H1 (cell line): ENCODE data around the gene CAMTA1. TPM values are rescaled to one million over a fixed set of nuclear protein-coding genes. Genes with fewer than 3 reads are reported as not detected.

Source experiments
- CTCF ChIA-PET: fragments of 300-600 bp; sonication (Branson Sonifier 250); formaldehyde crosslinking; loops from one replicate; lab custom pipeline; 2021; ENCODE audit not compliant: partially characterized antibody; lab: Charles Lee
- POLR2A ChIA-PET: fragments of 300-600 bp; sonication (Branson Sonifier 250); formaldehyde crosslinking; loops from one replicate; lab custom pipeline; 2021; ENCODE audit warnings: inconsistent platforms; ENCODE audit not compliant: partially characterized antibody; lab: Charles Lee
- DNase-seq, 2 experiments: peaks; one replicate each; pipeline versions ENCODE4 v3.0.0 to v3.0.0-alpha.2; 2010 to 2022; ENCODE audit warnings: low spot score in 2 of 2, low read depth in 1 of 2, mixed read lengths in 1 of 2
- FAIRE-seq: peaks from 2 replicates; lab custom pipeline; 2011; peaks lifted over from hg19 to GRCh38; lab: Jason Lieb, UNC
- H2AFZ ChIP-seq: 2 replicates; pipeline ENCODE4 v1.8.1; 2012; ENCODE audit warnings: low read length, inconsistent platforms
- H2AK5ac ChIP-seq: 2 replicates; pipeline ENCODE4 v1.6.1; 2013; ENCODE audit warnings: low read depth, low read length
- H2BK120ac ChIP-seq: replicated peaks from 2 replicates; pipeline ENCODE3; 2013; ENCODE audit warnings: low read depth, low read length, inconsistent platforms
- H2BK12ac ChIP-seq: 2 replicates; pipeline ENCODE4 v1.6.1; 2013; ENCODE audit warnings: low read depth, low read length
- H2BK15ac ChIP-seq: 2 replicates; pipeline ENCODE4 v1.6.1; 2013; ENCODE audit warnings: low read length
- H2BK20ac ChIP-seq: 2 replicates; pipeline ENCODE4 v1.6.1; 2013; ENCODE audit warnings: low read length
- H2BK5ac ChIP-seq: 2 replicates; pipeline ENCODE4 v1.6.1; 2013; ENCODE audit warnings: low read depth, low read length
- H3K14ac ChIP-seq: 2 replicates; pipeline ENCODE4 v1.6.1; 2013; ENCODE audit warnings: inconsistent platforms; ENCODE audit not compliant: insufficient read length
- H3K18ac ChIP-seq: 2 replicates; pipeline ENCODE4 v1.6.1; 2013; ENCODE audit warnings: low read length; ENCODE audit errors: extremely low read depth
- H3K23ac ChIP-seq: 2 replicates; pipeline ENCODE4 v1.6.1; 2013; ENCODE audit warnings: inconsistent platforms; ENCODE audit not compliant: insufficient read length
- H3K23me2 ChIP-seq: 2 replicates; pipeline ENCODE4 v1.6.1; 2013; ENCODE audit warnings: low read depth, low read length
- H3K27ac ChIP-seq: 2 replicates; pipeline ENCODE4 v1.6.1; 2011; ENCODE audit warnings: low read depth, low read length, inconsistent platforms
- H3K27me3 ChIP-seq, 4 experiments: replicated peaks in 1 of 4; 1 replicate in 1 of 4; 2 replicates in 3 of 4; pipeline versions ENCODE4 v1.6.1 to v1.8.1; 2011 to 2013; ENCODE audit warnings: low read length in 3 of 4, mild to moderate bottlenecking in 3 of 4, inconsistent platforms in 2 of 4, mixed read lengths in 2 of 4, moderate library complexity in 1 of 4; ENCODE audit not compliant: control insufficient read depth in 3 of 4, insufficient read depth in 3 of 4; ENCODE audit errors: extremely low read depth in 1 of 4
- H3K36me3 ChIP-seq, 4 experiments: 2 replicates each; pipeline versions ENCODE4 v1.6.1 to v1.8.1; 2011 to 2013; ENCODE audit warnings: mild to moderate bottlenecking in 4 of 4, low read length in 3 of 4, moderate library complexity in 2 of 4, control low read depth in 1 of 4, inconsistent platforms in 1 of 4; ENCODE audit not compliant: insufficient read depth in 4 of 4, control insufficient read depth in 2 of 4
- H3K4ac ChIP-seq: replicated peaks from 2 replicates; pipeline ENCODE3; 2013; ENCODE audit warnings: low read length, low read depth, mixed read lengths, inconsistent platforms; ENCODE audit not compliant: insufficient read length
- H3K4me1 ChIP-seq, 4 experiments: replicated peaks in 1 of 4; 1 replicate in 1 of 4; 2 replicates in 3 of 4; pipeline versions ENCODE4 v1.6.1 to v1.8.1; 2011 to 2013; ENCODE audit warnings: low read length in 3 of 4, inconsistent platforms in 2 of 4, mixed read lengths in 1 of 4; ENCODE audit not compliant: insufficient read depth in 4 of 4, control insufficient read depth in 3 of 4
- H3K4me2 ChIP-seq, 2 experiments: 2 replicates each; pipeline versions ENCODE4 v1.6.1 to v1.8.1; 2011 to 2013; ENCODE audit warnings: low read depth in 2 of 2, low read length in 2 of 2, control low read depth in 1 of 2, inconsistent platforms in 1 of 2, mild to moderate bottlenecking in 1 of 2; ENCODE audit not compliant: insufficient read depth in 1 of 2
- H3K4me3 ChIP-seq, 4 experiments: fragments of 200-600, 300-600 bp in 1 of 4; sonication (generic), shearing (Covaris generic), sonication (Bioruptor Twin) in 1 of 4; 2 replicates each; pipeline versions ENCODE4 v1.5.1 to v1.8.1; 2011 to 2016; ENCODE audit warnings: low read length in 4 of 4, low read depth in 3 of 4, control low read depth in 2 of 4, inconsistent platforms in 2 of 4, mild to moderate bottlenecking in 2 of 4, mixed read lengths in 1 of 4, moderate library complexity in 1 of 4; ENCODE audit not compliant: insufficient read depth in 2 of 4; ENCODE audit errors: extremely low read depth in 1 of 4
- H3K56ac ChIP-seq: replicated peaks from 2 replicates; pipeline ENCODE3; 2013; ENCODE audit warnings: low read depth, mild to moderate bottlenecking, mixed read lengths, low read length, inconsistent platforms; ENCODE audit not compliant: insufficient read length
- H3K79me1 ChIP-seq: 2 replicates; pipeline ENCODE4 v1.6.1; 2013; ENCODE audit warnings: low read depth, low read length, control low read depth
- H3K79me2 ChIP-seq, 2 experiments: 2 replicates each; pipeline versions ENCODE4 v1.6.1 to v1.8.1; 2012 to 2013; ENCODE audit warnings: low read length in 2 of 2, mild to moderate bottlenecking in 2 of 2, inconsistent platforms in 1 of 2; ENCODE audit not compliant: insufficient read depth in 2 of 2, control insufficient read depth in 1 of 2
- H3K9ac ChIP-seq, 4 experiments: replicated peaks in 1 of 4; 1 replicate in 1 of 4; 2 replicates in 3 of 4; pipeline versions ENCODE4 v1.6.1 to v1.8.1; 2011 to 2013; ENCODE audit warnings: low read depth in 3 of 4, low read length in 3 of 4, control low read depth in 2 of 4, mild to moderate bottlenecking in 2 of 4, moderate library complexity in 2 of 4, inconsistent platforms in 1 of 4; ENCODE audit errors: extremely low read depth in 1 of 4
- H3K9me3 ChIP-seq, 2 experiments: 2 replicates each; pipeline versions ENCODE4 v1.6.1 to v1.8.1; 2012 to 2013; ENCODE audit warnings: mild to moderate bottlenecking in 2 of 2, moderate library complexity in 2 of 2, control low read depth in 1 of 2, inconsistent platforms in 1 of 2, low read depth in 1 of 2, low read length in 1 of 2, mixed read lengths in 1 of 2; ENCODE audit not compliant: insufficient read depth in 2 of 2
- H4K20me1 ChIP-seq, 2 experiments: replicated peaks in 1 of 2; 2 replicates each; pipeline versions ENCODE3 to v1.8.1; 2011 to 2013; ENCODE audit warnings: inconsistent platforms in 2 of 2, low read length in 2 of 2, mild to moderate bottlenecking in 1 of 2; ENCODE audit not compliant: insufficient read depth in 2 of 2, control insufficient read depth in 1 of 2
- H4K5ac ChIP-seq: 2 replicates; pipeline ENCODE4 v1.6.1; 2013; ENCODE audit warnings: low read length, low read depth, mixed read lengths, inconsistent platforms; ENCODE audit not compliant: insufficient read length
- H4K8ac ChIP-seq: 2 replicates; pipeline ENCODE4 v1.8.0; 2013; ENCODE audit warnings: mild to moderate bottlenecking, moderate library complexity, low read length, inconsistent platforms; ENCODE audit not compliant: insufficient read depth; ENCODE audit errors: extremely low read depth
- H4K91ac ChIP-seq: replicated peaks from 2 replicates; pipeline ENCODE3; 2013; ENCODE audit warnings: low read length, mixed read lengths, inconsistent platforms; ENCODE audit not compliant: insufficient read length
- BRCA1 ChIP-seq: IDR thresholded peaks from 2 replicates; pipeline ENCODE4 v1.6.1; 2012; ENCODE audit warnings: low read depth, low read length, improper control_type of control experiment
- CEBPB ChIP-seq: IDR thresholded peaks from 2 replicates; pipeline ENCODE4 v1.6.1; 2012; ENCODE audit warnings: low read depth, low read length
- CHD2 ChIP-seq: IDR thresholded peaks from 2 replicates; pipeline ENCODE4 v1.6.1; 2012; ENCODE audit warnings: low read length, improper control_type of control experiment
- EP300 ChIP-seq, 2 experiments: IDR thresholded peaks; 1 replicate in 1 of 2; 2 replicates in 1 of 2; pipeline ENCODE4 v1.6.1; 2011 to 2012; ENCODE audit warnings: low read depth in 2 of 2, low read length in 2 of 2, mild to moderate bottlenecking in 2 of 2, borderline replicate concordance in 1 of 2, inconsistent platforms in 1 of 2, moderate library complexity in 1 of 2
- GABPA ChIP-seq: IDR thresholded peaks from 2 replicates; pipeline ENCODE4 v1.6.1; 2011; ENCODE audit warnings: mild to moderate bottlenecking, low read length, moderate library complexity, borderline replicate concordance; ENCODE audit not compliant: insufficient read depth
- JUND ChIP-seq: IDR thresholded peaks from 2 replicates; pipeline ENCODE4 v1.6.1; 2011; ENCODE audit warnings: mild to moderate bottlenecking, improper control_type of control experiment, low read length
- KDM5A ChIP-seq: fragments of 200-600 bp; IDR thresholded peaks from 2 replicates; pipeline ENCODE4 v1.7.1; 2012; ENCODE audit warnings: mild to moderate bottlenecking, low read length, inconsistent platforms, mixed read lengths
- MAFK ChIP-seq: IDR thresholded peaks from 2 replicates; pipeline ENCODE4 v1.6.1; 2012; ENCODE audit warnings: low read depth, mild to moderate bottlenecking, improper control_type of control experiment, low read length
- NRF1 ChIP-seq: IDR thresholded peaks from 2 replicates; pipeline ENCODE4 v1.6.1; 2011; ENCODE audit warnings: mild to moderate bottlenecking, low read depth, low read length, improper control_type of control experiment
- RAD21 ChIP-seq, 2 experiments: IDR thresholded peaks in 1 of 2; conservative IDR thresholded peaks in 1 of 2; 2 replicates each; pipeline ENCODE4 v1.6.1; 2011; ENCODE audit warnings: low read depth in 2 of 2, low read length in 2 of 2, improper control_type of control experiment in 1 of 2, inconsistent platforms in 1 of 2, mild to moderate bottlenecking in 1 of 2, moderate library complexity in 1 of 2
- RBBP5 ChIP-seq: IDR thresholded peaks from 2 replicates; pipeline ENCODE4 v1.7.1; 2012; ENCODE audit warnings: low read depth, mild to moderate bottlenecking, inconsistent platforms, low read length, moderate library complexity, borderline replicate concordance
- SUZ12 ChIP-seq: fragments of 200-600 bp; sonication (generic); IDR thresholded peaks from 2 replicates; pipeline ENCODE4 v1.6.1; 2012; ENCODE audit warnings: mild to moderate bottlenecking, inconsistent platforms, low read length, moderate library complexity, mixed read lengths
- TAF1 ChIP-seq: IDR thresholded peaks from 2 replicates; pipeline ENCODE4 v1.6.1; 2011; ENCODE audit warnings: mild to moderate bottlenecking, low read depth, low read length
- WGBS, 2 experiments: shearing (Covaris generic) in 1 of 2; methylation state at CpG; one replicate each; pipeline versions ENCODE4 v1.1.6 to v1.1.7; 2013 to 2015; ENCODE audit warnings: low lambda C conversion rate in 2 of 2, mixed read lengths in 2 of 2, inconsistent platforms in 1 of 2, low coverage in 1 of 2, missing lambda C conversion rate in 1 of 2; ENCODE audit not compliant: insufficient replicate concordance in 2 of 2, insufficient coverage in 1 of 2, insufficient read length in 1 of 2; ENCODE audit errors: extremely low coverage in 1 of 2, missing lambda C conversion rate in 1 of 2; 5-methylcytosine and 5-hydroxymethylcytosine counted together
- polyA plus RNA-seq, 7 experiments: library from polyadenylated mRNA; depleted of rRNA in 3 of 7; stranded (reverse) in 5 of 7; unstranded in 2 of 7; fragments of >200 nt in 5 of 7; fragments of 200-250 nt in 2 of 7; gene quantifications; 1 replicate in 5 of 7; 2 replicates in 1 of 7; 4 replicates in 1 of 7; pipeline versions ENCODE4 v1.2.1 to v1.2.3, GENCODE V29; 2011 to 2013; ENCODE audit warnings: missing spikeins in 2 of 7, mixed read lengths in 2 of 7
- total RNA-seq: library from RNA; stranded (reverse); fragmentation: NEBNext Ultra II Directional; extraction: Animal tissue kit (Norgen Biotek cat#: 25700); gene quantifications from 2 replicates; pipeline ENCODE4 v1.2.1, GENCODE V29; 2021
- TF ChIP-seq, protein P1 (sequence below): IDR thresholded peaks from 2 replicates; pipeline ENCODE4 v1.6.1; 2011; ENCODE audit warnings: low read length, improper control_type of control experiment

Gene CAMTA1
- total and polyA plus RNA-seq, 2 of the 8 experiments (the other 6 are each of a cell fraction or from before 2014, with no cell fraction given): 65.0 to 119 TPM

DNA sequence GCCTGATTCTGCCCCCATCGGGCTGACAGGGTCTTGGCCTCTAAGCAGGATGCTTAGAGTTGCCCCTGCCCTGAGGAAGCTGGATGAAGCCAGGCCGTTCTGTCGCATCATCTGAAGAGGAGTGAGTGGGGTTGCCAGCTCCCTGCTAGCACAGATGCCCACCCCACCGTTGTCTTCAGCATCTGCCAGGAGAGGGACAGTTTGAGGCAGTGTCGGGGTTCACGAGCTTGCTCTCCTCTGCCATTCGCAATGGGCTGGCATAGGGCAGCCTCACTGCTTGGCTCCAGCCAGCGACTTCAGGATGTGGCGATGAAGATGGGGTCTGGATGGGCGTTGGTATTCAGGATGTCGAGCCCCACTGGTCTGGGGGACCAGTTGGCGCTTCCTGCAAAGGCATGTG lies 840.1 kb downstream of the CAMTA1 start:
- WGBS, 2 experiments: 95% methylated on average over 10 of the region's 12 CpGs; no CpG with 5 or more reads in 1 of the 2 experiments
- no peaks in the 10 kb centered on the region for H3K79me2 ChIP-seq
- ChIA-PET CTCF (interaction anchor here (1.7 kb wide), 1 partner anchor 64 kb away, joined by 5 read pairs; no protein-coding TSS in a partner anchor), POLR2A (no interaction called here)
- no peak overlapping the region for H3K4me3 ChIP-seq
- no peak overlapping the region for H2BK120ac ChIP-seq
- H2BK15ac ChIP-seq: no peak overlapping the region
- H3K56ac ChIP-seq: no peak overlapping the region
- no peaks in the 10 kb centered on the region for H3K9me3 ChIP-seq
- no peaks in the 10 kb centered on the region for H4K20me1 ChIP-seq
- no peak overlapping the region for H3K4ac ChIP-seq
- no peak overlapping the region for H4K91ac ChIP-seq
- no peak overlapping the region for H2BK12ac ChIP-seq
- no peak overlapping the region for H3K4me2 ChIP-seq
- H3K14ac ChIP-seq: no peak overlapping the region
- no peaks in the 10 kb centered on the region for H3K36me3 ChIP-seq
- H3K23me2 ChIP-seq: no peaks in the 10 kb centered on the region
- no peak overlapping the region for H3K27ac ChIP-seq
- no peaks in the 10 kb centered on the region for H3K79me1 ChIP-seq
- DNase-seq (no peak), FAIRE-seq (no peak)
- H2AFZ ChIP-seq: no peak overlapping the region
- H2BK20ac ChIP-seq: no peak overlapping the region
- H4K5ac ChIP-seq: no peak overlapping the region
- no peaks in the 10 kb centered on the region for H3K4me1 ChIP-seq
- H3K23ac ChIP-seq: no peak overlapping the region
- no peak overlapping the region for H3K9ac ChIP-seq
- 0 out of 2 replicates have a peak overlapping the region, but pooled peaks have one; percentile 5 for H2AK5ac ChIP-seq
- H3K18ac ChIP-seq: no peak overlapping the region
- no peak overlapping the region for H2BK5ac ChIP-seq
- no peaks in the 10 kb centered on the region for H3K27me3 ChIP-seq
- H4K8ac ChIP-seq: no peak overlapping the region
- TF ChIP-seq RBBP5: no peak
- no peak for TF ChIP-seq GABPA
- no peak for TF ChIP-seq BRCA1
- TF ChIP-seq NRF1: no peak
- TF ChIP-seq JUND: no peak
- TF ChIP-seq, protein P1, sequence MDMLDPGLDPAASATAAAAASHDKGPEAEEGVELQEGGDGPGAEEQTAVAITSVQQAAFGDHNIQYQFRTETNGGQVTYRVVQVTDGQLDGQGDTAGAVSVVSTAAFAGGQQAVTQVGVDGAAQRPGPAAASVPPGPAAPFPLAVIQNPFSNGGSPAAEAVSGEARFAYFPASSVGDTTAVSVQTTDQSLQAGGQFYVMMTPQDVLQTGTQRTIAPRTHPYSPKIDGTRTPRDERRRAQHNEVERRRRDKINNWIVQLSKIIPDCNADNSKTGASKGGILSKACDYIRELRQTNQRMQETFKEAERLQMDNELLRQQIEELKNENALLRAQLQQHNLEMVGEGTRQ: no peak
- no peak for TF ChIP-seq SUZ12
- TF ChIP-seq TAF1: no peak
- no peak for TF ChIP-seq EP300 (IDR thresholded peaks at IDR 0.05; ENCODE audit: borderline replicate concordance in 1 of 2, low read depth in 2 of 2, low read length in 2 of 2)
- TF ChIP-seq KDM5A: no peak
- no peak for TF ChIP-seq MAFK
- no peak for TF ChIP-seq CEBPB
- TF ChIP-seq CHD2: no peak
- no peak for TF ChIP-seq RAD21 (IDR thresholded peaks at IDR 0.05 in 1 of 2, conservative IDR thresholded peaks at IDR 0.05 in 1 of 2; ENCODE audit: low read depth in 2 of 2, low read length in 2 of 2)
